GM12878 (cell line): ENCODE data around the gene IL1RAP. TPM values are rescaled to one million over a fixed set of nuclear protein-coding genes. Genes with fewer than 3 reads are reported as not detected.

Source experiments
- ATAC-seq: fragments of 200-7000 bp; cut with Tn5 transposase; 3 replicates; pipeline ENCODE4 v1.9.1; 2020; ENCODE audit warnings: mild to moderate bottlenecking, moderate library complexity
- BruUV-seq: library from RNA; stranded (reverse); fragments of 400-500 nt; replicated peaks from 2 replicates; lab custom pipeline; 2021; lab: Mats Ljungman, UMichigan
- CTCF ChIA-PET: fragments of 300-600 bp; sonication (Branson Sonifier 250); formaldehyde crosslinking; extraction: SDS; loops from one replicate; lab custom pipeline; 2021; ENCODE audit warnings: inconsistent platforms; lab: Yijun Ruan, JAX
- POLR2A ChIA-PET: fragments of 350-600 bp; formaldehyde crosslinking; extraction: SDS; loops from one replicate; lab custom pipeline; 2021; ENCODE audit warnings: inconsistent platforms; lab: Charles Lee
- RAD21 ChIA-PET: fragments of 300-600 bp; sonication (Branson Sonifier 250); formaldehyde crosslinking; loops from one replicate; lab custom pipeline; 2023; ENCODE audit warnings: antibody characterized with exemption; ENCODE audit not compliant: unreplicated experiment; lab: Charles Lee
- SMC1A ChIA-PET: fragments of 300-600 bp; sonication (Branson Sonifier 250); formaldehyde crosslinking; loops from one replicate; lab custom pipeline; 2023; ENCODE audit not compliant: unreplicated experiment, uncharacterized antibody; lab: Charles Lee
- DNase-seq: peaks from one replicate; pipeline ENCODE4 v3.0.0-alpha.2; 2011; ENCODE audit warnings: low read depth, low spot score
- FAIRE-seq: peaks from 3 replicates; lab custom pipeline; 2011; peaks lifted over from hg19 to GRCh38; lab: Jason Lieb, UNC
- H2AFZ ChIP-seq: 2 replicates; pipeline ENCODE4 v1.6.0; 2011; ENCODE audit warnings: low read depth, low read length, control low read depth; ENCODE audit not compliant: control insufficient read depth
- H3K27ac ChIP-seq: 2 replicates; pipeline ENCODE4 v1.5.1; 2011; ENCODE audit warnings: control low read depth; ENCODE audit not compliant: control insufficient read depth, insufficient read depth
- H3K27me3 ChIP-seq, 2 experiments: replicated peaks in 1 of 2; 2 replicates each; pipeline versions ENCODE4 v1.6.0 to v1.6.1; 2011; ENCODE audit warnings: low read length in 1 of 2; ENCODE audit not compliant: control insufficient read depth in 2 of 2, insufficient read depth in 2 of 2
- H3K36me3 ChIP-seq, 2 experiments: 2 replicates each; pipeline ENCODE4 v1.5.1; 2011; ENCODE audit warnings: low read length in 1 of 2; ENCODE audit not compliant: control insufficient read depth in 2 of 2, insufficient read depth in 2 of 2
- H3K4me1 ChIP-seq: 2 replicates; pipeline ENCODE4 v1.6.1; 2011; ENCODE audit warnings: mild to moderate bottlenecking, low read length, moderate library complexity, mixed read lengths; ENCODE audit not compliant: control insufficient read depth, insufficient read depth
- H3K4me2 ChIP-seq: 2 replicates; pipeline ENCODE4 v1.6.0; 2011; ENCODE audit warnings: control low read depth; ENCODE audit not compliant: control insufficient read depth, insufficient read depth
- H3K4me3 ChIP-seq: fragments of 200-600 bp; sonication (generic); 2 replicates; pipeline ENCODE4 v1.5.1; 2016
- H3K79me2 ChIP-seq: 2 replicates; pipeline ENCODE4 v1.6.0; 2011; ENCODE audit warnings: low read length; ENCODE audit not compliant: control insufficient read depth, insufficient read depth
- H3K9ac ChIP-seq: 2 replicates; pipeline ENCODE4 v1.8.0; 2011; ENCODE audit warnings: low read length, control low read depth, mixed read lengths; ENCODE audit not compliant: control insufficient read depth, insufficient read depth
- H3K9me3 ChIP-seq: replicated peaks from 3 replicates; pipeline ENCODE4 v1.5.1; 2011; ENCODE audit warnings: mild to moderate bottlenecking, low read length; ENCODE audit not compliant: control insufficient read depth, insufficient read depth
- H4K20me1 ChIP-seq: 2 replicates; pipeline ENCODE4 v1.6.0; 2011; ENCODE audit not compliant: control insufficient read depth, insufficient read depth
- IKZF1 ChIP-seq: fragments of 450-650 bp; conservative IDR thresholded peaks from 2 replicates; pipeline ENCODE4 v1.6.1; 2017; ENCODE audit warnings: antibody characterized with exemption, mild to moderate bottlenecking
- IRF3 ChIP-seq: fragments of 450-650 bp; IDR thresholded peaks from 2 replicates; pipeline ENCODE4 v1.6.1; 2014; ENCODE audit warnings: mild to moderate bottlenecking
- KDM1A ChIP-seq: fragments of 200-600 bp; sonication (generic); IDR thresholded peaks from 2 replicates; pipeline ENCODE4 v1.6.1; 2016; ENCODE audit warnings: borderline replicate concordance
- KLF5 ChIP-seq: fragments of 450-650 bp; IDR thresholded peaks from 2 replicates; pipeline ENCODE4 v1.6.1; 2014; ENCODE audit warnings: mild to moderate bottlenecking; ENCODE audit not compliant: partially characterized antibody
- PML ChIP-seq: IDR thresholded peaks from 2 replicates; pipeline ENCODE4 v1.6.1; 2012; ENCODE audit warnings: low read length, inconsistent platforms
- PRDM15 ChIP-seq: fragments of 450-650 bp; formaldehyde crosslinking; IDR thresholded peaks from 2 replicates; pipeline ENCODE4 v1.4.0; 2020; ENCODE audit warnings: mild to moderate bottlenecking, moderate library complexity
- RB1 ChIP-seq: fragments of 450-650 bp; formaldehyde crosslinking; IDR thresholded peaks from 2 replicates; pipeline ENCODE4 v1.6.1; 2017; ENCODE audit warnings: mild to moderate bottlenecking, borderline replicate concordance
- REST ChIP-seq: IDR thresholded peaks from 2 replicates; pipeline ENCODE4 v1.6.1; 2012; ENCODE audit warnings: mild to moderate bottlenecking, low read depth, low read length
- SIN3A ChIP-seq: IDR thresholded peaks from 2 replicates; pipeline ENCODE4 v1.6.1; 2012; ENCODE audit warnings: low read depth, low read length, improper control_type of control experiment
- SREBF1 ChIP-seq: IDR thresholded peaks from 2 replicates; pipeline ENCODE4 v1.6.1; 2012; ENCODE audit warnings: mild to moderate bottlenecking, low read length
- USF1 ChIP-seq: IDR thresholded peaks from 2 replicates; pipeline ENCODE4 v1.6.1; 2011; ENCODE audit warnings: borderline replicate concordance, low read depth, mild to moderate bottlenecking, moderate library complexity, mixed read lengths, low read length; ENCODE audit not compliant: insufficient read depth; ENCODE audit errors: extremely low read length
- WGBS: methylation state at CpG from one replicate; pipeline ENCODE4 v1.1.6; 2016; ENCODE audit warnings: low lambda C conversion rate; ENCODE audit not compliant: insufficient replicate concordance, insufficient coverage; ENCODE audit errors: missing lambda C conversion rate; 5-methylcytosine and 5-hydroxymethylcytosine counted together
- in situ Hi-C: fragments of 300-500 bp; cut with MboI; formaldehyde crosslinking; loops from 9 replicates; pipeline ENCODE4 v1.14.3; 2018; ENCODE audit warnings: mixed read lengths
- intact Hi-C: fragments of 100-400 bp; cut with micrococcal nuclease; formaldehyde crosslinking; loops from one replicate; pipeline ENCODE4 v1.14.2; 2022; ENCODE audit not compliant: unreplicated experiment
- polyA plus RNA-seq, 11 experiments: library from polyadenylated mRNA; depleted of rRNA in 4 of 11; unstranded in 6 of 11; stranded (reverse) in 5 of 11; fragments of >200 nt; fragmentation: Nextera tagmentation in 4 of 11; fragmentation: Illumina TruSeq in 1 of 11; extraction: Ambion mirVana in 4 of 11; extraction: Trizol in 1 of 11; gene quantifications; 1 replicate in 1 of 11; 2 replicates in 10 of 11; pipeline versions ENCODE4 v1.2.1 to v1.2.3, GENCODE V29; 2011 to 2016; ENCODE audit warnings: inconsistent platforms in 2 of 11, missing spikeins in 2 of 11, low read depth in 1 of 11
- total RNA-seq, 4 experiments: library from RNA; depleted of rRNA in 3 of 4; stranded (reverse); fragments of >200 nt in 3 of 4; fragmentation: Illumina TruSeq in 1 of 4; extraction: Trizol in 1 of 4; gene quantifications; 2 replicates each; pipeline versions ENCODE4 v1.2.1 to v1.2.3, GENCODE V29; 2013 to 2021

The IL1RAP gene
- total and polyA plus RNA-seq, 10 of the 15 experiments (the other 5 are each of a cell fraction or from before 2014, with no cell fraction given): 0.17 to 1.0 (median 0.44) TPM; not detected in 1

GRCh38 chr3:190595807-190596206, 81.9 kb downstream of the IL1RAP start (continued):
- no peak for TF ChIP-seq KLF5
- TF ChIP-seq, all 136 proteins: peak for 0

- no peak overlapping the region for H3K4me3 ChIP-seq
- in situ Hi-C loops: no loop called here
- FAIRE-seq: no peak
- intact Hi-C loops: no loop called here
- RAD21 ChIA-PET: no interaction called here
- H3K79me2 ChIP-seq: no peaks in the 10 kb centered on the region
- SMC1A ChIA-PET: interaction anchor here (0.9 kb wide), 1 partner anchor 9 kb away, joined by 3 read pairs; no protein-coding TSS in a partner anchor
- no TSS peak for BruUV-seq
- no peak for DNase-seq
- H3K4me1 ChIP-seq: no peaks in the 10 kb centered on the region
- POLR2A ChIA-PET: interaction anchor here (0.6 kb wide), 1 partner anchor 258 kb away, joined by 3 read pairs; no protein-coding TSS in a partner anchor
- no peaks in the 10 kb centered on the region for H3K9me3 ChIP-seq
- CTCF ChIA-PET: interaction anchor here (0.6 to 1.3 kb wide), 2 partner anchors 288 to 833 kb away, joined by 3 read pairs; no protein-coding TSS in a partner anchor
- no peak overlapping the region for H3K9ac ChIP-seq
- ATAC-seq: no peak
- 12% methylated on average over 5 of the region's 5 CpGs for WGBS
- no peaks in the 10 kb centered on the region for H3K36me3 ChIP-seq
- no peak overlapping the region for H3K27ac ChIP-seq
- no peaks in the 10 kb centered on the region for H3K27me3 ChIP-seq
- H4K20me1 ChIP-seq: no peaks in the 10 kb centered on the region
- H3K4me2 ChIP-seq: no peak overlapping the region
- no peak overlapping the region for H2AFZ ChIP-seq
- no peak for TF ChIP-seq PML
- TF ChIP-seq SREBF1: no peak
- TF ChIP-seq IKZF1: no peak
- no peak for TF ChIP-seq RB1
- TF ChIP-seq SIN3A: no peak
- no peak for TF ChIP-seq KDM1A
- no peak for TF ChIP-seq REST
- no peak for TF ChIP-seq IRF3
- no peak for TF ChIP-seq USF1
- TF ChIP-seq PRDM15: no peak
These were observed 82.7 kb downstream of the IL1RAP start for GRCh38 chr3:190596349-190597285.
